Middle frontal gyrus (tissue), 1 donor: Measurements from ENCODE around the gene SCNN1A.

Experiments used
- DNase-seq: peaks from one replicate; pipeline ENCODE4 v3.0.0-alpha.2; 2015; ENCODE audit warnings: low spot score; ENCODE audit errors: extremely low spot score

SCNN1A gene

DNA sequence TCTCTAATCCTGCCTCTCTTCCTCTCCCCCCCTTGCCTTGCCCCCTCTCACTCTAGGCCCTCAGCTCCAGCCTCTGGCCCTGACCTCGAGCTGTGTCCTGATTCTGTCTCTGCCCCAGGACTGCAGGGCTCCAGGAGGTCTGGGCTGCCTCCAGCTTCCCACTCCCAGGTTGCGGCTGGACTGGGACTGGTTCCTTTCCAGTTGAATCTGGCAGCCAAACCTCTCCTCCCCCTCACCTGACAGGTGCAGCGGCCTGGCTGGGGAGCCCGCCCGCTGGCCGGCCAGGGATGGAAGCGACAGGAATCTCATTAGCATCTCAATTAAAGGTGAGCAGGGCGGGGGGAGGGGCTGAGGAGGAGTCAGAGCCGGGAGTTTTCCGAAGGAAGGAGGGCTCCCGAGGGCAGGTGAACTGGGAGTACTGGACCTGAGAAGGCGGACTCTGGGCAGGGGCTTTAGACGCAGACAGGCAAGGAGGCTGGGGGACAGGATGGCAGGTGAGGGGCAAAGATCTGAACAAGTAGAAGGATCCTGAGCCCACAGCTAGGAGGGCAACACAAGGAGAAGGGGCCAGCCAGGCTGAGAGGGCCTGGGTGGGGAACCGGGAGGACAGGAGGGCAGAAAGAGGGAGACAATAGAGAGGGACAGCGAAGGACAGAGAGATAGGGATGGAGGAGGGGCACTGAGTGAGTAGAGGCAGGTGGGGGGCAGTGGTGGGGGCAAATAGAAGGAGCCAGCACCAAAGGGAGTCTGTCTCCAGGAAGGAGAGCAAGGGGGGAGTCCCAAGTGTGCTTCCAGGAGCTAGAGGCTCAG lies at the start of gene SCNN1A:
Gene SCNN1A (minus strand): TSS at position 295 of the 810 bp plus-strand sequence. CDS start 780 bp downstream, outside the sequence.
- DNase-seq: no peak

GRCh38 chr12:6424866-6425265 lies 49.5 kb upstream of the SCNN1A start:
- DNase-seq: no peak

DNA sequence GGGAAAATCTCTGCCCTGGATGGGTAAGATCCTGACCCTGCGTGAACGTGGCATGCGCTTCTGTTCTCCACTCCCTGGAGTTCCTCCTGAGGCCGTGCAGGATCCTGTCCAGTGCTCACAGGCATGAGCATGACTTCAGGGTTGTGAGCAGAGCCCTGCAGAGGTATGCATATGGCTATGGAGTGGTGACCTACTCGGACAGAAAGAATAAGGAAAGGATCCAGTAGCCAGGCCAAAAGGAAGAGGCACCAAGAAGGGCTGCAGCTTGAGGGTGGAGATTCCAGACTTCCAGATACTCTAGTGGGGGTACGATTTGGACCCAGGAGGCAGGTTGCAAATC lies 48.6 kb upstream of the SCNN1A start:
- no peak for DNase-seq

GRCh38 chr12:6423267-6424007 lies 48.1 kb upstream of the SCNN1A start:
- peak; percentile 64 for DNase-seq

DNA sequence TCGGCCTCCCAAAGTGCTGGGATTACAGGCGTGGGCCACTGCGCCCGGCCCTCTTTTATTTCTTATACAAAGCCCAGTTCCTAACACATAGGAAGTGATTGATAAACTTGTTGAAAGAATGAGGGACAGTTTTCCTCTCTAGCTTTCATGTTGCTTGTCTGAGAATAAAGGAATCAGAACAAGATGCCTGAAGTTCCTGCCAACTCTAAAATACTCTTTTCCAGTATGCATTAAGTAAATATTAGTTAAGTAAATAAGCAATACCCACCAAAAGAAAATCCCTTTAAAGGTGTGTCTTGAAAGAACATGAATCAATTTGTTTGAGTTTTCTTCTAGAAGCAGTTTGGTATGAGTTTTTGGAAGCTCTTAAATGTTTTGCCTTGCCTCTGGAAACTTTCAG lies 45.0 kb upstream of the SCNN1A start:
- no peak for DNase-seq

- DNase-seq: no peak
These were observed 43.4 kb upstream of the SCNN1A start for GRCh38 chr12:6418796-6419195.

- no peak for DNase-seq
These were observed 41.2 kb upstream of the SCNN1A start for GRCh38 chr12:6416596-6416995.

GRCh38 chr12:6407236-6407954 lies 32.0 kb upstream of the SCNN1A start:
- DNase-seq: no peak

GRCh38 chr12:6405963-6406362 lies 30.6 kb upstream of the SCNN1A start:
- DNase-seq: no peak

- DNase-seq: no peak
These were observed 29.0 kb upstream of the SCNN1A start for GRCh38 chr12:6404390-6404789.

DNA sequence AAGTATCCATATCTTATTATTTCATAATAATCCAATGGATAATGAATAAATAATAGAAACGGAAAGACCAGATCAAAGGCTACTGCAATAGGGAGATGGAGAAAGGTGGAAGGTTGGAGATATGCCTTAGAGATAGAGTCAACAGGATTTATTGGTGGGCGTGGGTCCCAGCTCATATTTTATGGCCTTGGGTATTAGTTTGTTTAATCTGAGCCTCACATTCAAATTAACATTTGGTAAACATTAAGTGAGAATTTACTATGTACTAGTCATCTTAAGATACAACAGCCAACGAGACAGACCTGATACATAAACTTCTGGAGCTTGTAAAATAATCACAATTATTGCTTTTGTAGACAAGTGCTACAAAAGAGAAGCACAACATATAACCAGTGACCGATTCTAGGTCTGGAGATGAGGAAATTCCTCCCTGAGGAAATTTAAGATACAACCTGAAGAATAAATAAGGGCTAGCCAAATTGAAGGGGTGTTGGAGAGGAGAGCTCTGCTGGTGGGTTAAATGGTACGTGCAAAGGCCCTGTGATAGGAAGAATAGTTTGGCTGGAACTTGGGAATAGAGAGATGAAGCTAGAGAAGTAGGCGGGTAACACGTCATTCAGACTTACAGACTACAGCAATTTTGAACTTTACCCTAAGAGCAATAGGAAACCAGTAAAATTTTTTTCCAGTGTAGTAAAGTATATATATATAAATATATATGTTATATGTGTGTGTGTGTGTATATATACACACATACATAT lies 24.7 kb upstream of the SCNN1A start:
- DNase-seq: no peak

GRCh38 chr12:6396031-6396430 lies 20.7 kb upstream of the SCNN1A start:
- no peak for DNase-seq

DNA sequence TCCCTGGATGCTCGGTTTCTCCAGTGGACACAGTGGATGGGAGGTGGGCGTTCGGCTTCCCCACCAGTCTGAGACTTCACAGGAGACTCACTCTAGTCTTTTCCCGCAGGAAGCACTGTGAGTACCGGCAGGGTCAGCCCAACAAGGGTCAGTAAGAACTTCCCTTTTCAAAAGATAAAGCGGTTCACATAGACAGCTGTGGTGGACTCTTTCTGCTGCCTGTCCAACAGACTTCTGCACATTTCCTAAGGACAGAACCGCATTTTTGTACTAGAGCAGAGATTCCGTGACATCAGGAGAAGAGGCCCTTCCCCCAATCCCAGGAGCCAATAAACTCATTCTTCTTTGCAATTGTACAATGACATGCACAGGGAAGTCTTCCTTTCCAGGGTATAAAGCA lies 19.0 kb upstream of the SCNN1A start:
- DNase-seq: no peak

- no peak for DNase-seq
These were observed 17.7 kb upstream of the SCNN1A start for GRCh38 chr12:6393109-6393508.

GRCh38 chr12:6392504-6392903 lies 17.1 kb upstream of the SCNN1A start:
- no peak for DNase-seq

DNA sequence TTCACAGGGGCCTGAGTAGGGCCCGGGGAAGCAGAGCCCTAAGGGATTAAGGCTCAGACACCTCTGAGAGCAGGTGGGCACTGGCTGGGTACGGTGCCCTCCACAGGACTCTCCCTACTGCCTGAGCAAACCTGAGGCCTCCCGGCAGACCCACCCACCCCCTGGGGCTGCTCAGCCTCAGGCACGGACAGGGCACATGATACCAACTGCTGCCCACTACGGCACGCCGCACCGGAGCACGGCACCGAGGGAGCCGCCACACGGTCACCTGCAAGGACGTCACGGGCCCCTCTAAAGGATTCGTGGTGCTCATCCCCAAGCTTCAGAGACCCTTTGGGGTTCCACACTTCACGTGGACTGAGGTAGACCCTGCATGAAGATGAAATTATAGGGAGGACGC lies 15.7 kb upstream of the SCNN1A start:
- no peak for DNase-seq

GRCh38 chr12:6390084-6390799 lies 14.9 kb upstream of the SCNN1A start:
- no peak for DNase-seq

GRCh38 chr12:6387541-6387940 lies 12.2 kb upstream of the SCNN1A start:
- DNase-seq: no peak

DNA sequence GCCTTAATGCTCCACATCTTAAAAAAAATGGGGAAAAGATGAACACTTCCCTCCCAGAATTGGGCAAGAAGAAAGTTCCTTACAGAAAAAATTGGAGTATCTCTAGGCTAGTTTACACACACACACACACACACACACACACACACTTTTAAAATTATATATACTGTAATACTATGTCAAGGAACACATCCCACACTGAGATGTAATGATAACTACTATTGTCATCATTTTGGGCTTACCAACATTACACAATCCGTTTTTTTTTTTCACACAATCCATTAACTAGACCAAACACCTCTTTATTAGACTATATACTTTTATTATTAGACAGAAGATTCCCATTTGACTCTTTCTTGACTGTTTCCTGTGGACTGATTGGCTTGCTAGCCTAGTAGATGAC lies 11.1 kb upstream of the SCNN1A start:
- DNase-seq: no peak

- no peak for DNase-seq
These were observed 10.7 kb upstream of the SCNN1A start for GRCh38 chr12:6386038-6386437.
